ENCODE data around the gene GPR27.

- TF ChIP-seq POLR2AphosphoS5 (IDR thresholded peaks at IDR 0.05; ENCODE audit: low read depth, low read length) (no peak), SIN3A (IDR thresholded peaks at IDR 0.05; ENCODE audit: borderline replicate concordance, insufficient read depth, low read length) (no peak), TAF1 (IDR thresholded peaks at IDR 0.05; ENCODE audit: borderline replicate concordance, insufficient read depth, low read length) (no peak), FOXP2 (optimal IDR thresholded peaks at IDR 0.05; ENCODE audit: borderline replicate concordance, extremely low read depth, extremely low read length, insufficient read depth) (no peak), REST (IDR thresholded peaks at IDR 0.05; ENCODE audit: insufficient read depth in 1 of 2, low read depth in 2 of 2, low read length in 2 of 2) (no peak)
Observed at GRCh38 chr3:71780430-71780829, 26.8 kb downstream of the GPR27 start.

Measured in PFSK-1 (cell line).